Mucosa of rectum (tissue), 2 donors: ENCODE results near the gene BABAM1.

Experiments
- H3K27ac ChIP-seq, 2 donors: one replicate each; pipeline ENCODE4 v1.7.0; 2013; ENCODE audit warnings: inconsistent platforms in 2 of 2, low read depth in 2 of 2, low read length in 2 of 2
- H3K27me3 ChIP-seq, 2 donors: one replicate each; pipeline ENCODE4 v1.7.0; 2013; ENCODE audit warnings: low read length in 2 of 2; ENCODE audit not compliant: control insufficient read depth in 2 of 2, insufficient read depth in 2 of 2
- H3K36me3 ChIP-seq, 2 donors: one replicate each; pipeline ENCODE4 v1.7.0; 2013; ENCODE audit warnings: low read length in 2 of 2; ENCODE audit not compliant: control insufficient read depth in 2 of 2, insufficient read depth in 2 of 2
- H3K4me1 ChIP-seq, 2 donors: one replicate each; pipeline ENCODE4 v1.7.0; 2013; ENCODE audit warnings: low read length in 2 of 2, mild to moderate bottlenecking in 1 of 2; ENCODE audit not compliant: control insufficient read depth in 2 of 2, insufficient read depth in 2 of 2
- H3K4me3 ChIP-seq, 2 donors: one replicate each; pipeline ENCODE4 v1.7.0; 2013; ENCODE audit warnings: low read length in 2 of 2
- H3K9ac ChIP-seq, 2 donors: one replicate each; pipeline ENCODE4 v1.7.0; 2013; ENCODE audit warnings: low read length in 2 of 2, low read depth in 1 of 2, mild to moderate bottlenecking in 1 of 2
- H3K9me3 ChIP-seq, 2 donors: one replicate each; pipeline ENCODE4 v1.7.0; 2013; ENCODE audit warnings: low read length in 2 of 2; ENCODE audit not compliant: control insufficient read depth in 2 of 2
- donor health status: healthy.
- donor health status: Normal muscosa, but diverticular disease.

BABAM1 gene

GRCh38 chr19:17323300-17323963, 56.2 kb downstream of the BABAM1 start:
- Histone ChIP-seq H3K27ac (no peak overlapping the region), H3K36me3 (peaks cover 13 to 20% of the 10 kb centered on the region in 2 donors), H3K9me3 (no peaks in the 10 kb centered on the region), H3K4me3 (no peak overlapping the region), H3K9ac (no peak overlapping the region), H3K4me1 (peaks cover 2 to 5% of the 10 kb centered on the region in 2 donors), H3K27me3 (no peaks in the 10 kb centered on the region)

- no peak overlapping the region for H3K4me3 ChIP-seq
- H3K36me3 ChIP-seq = peaks cover 13 to 19% of the 10 kb centered on the region in 2 donors
- peaks cover 5 to 8% of the 10 kb centered on the region in 2 donors for H3K4me1 ChIP-seq
- no peak overlapping the region for H3K9ac ChIP-seq
- H3K27me3 ChIP-seq = peaks cover 0 to under 1% of the 10 kb centered on the region in 2 donors
- H3K9me3 ChIP-seq = no peaks in the 10 kb centered on the region
- H3K27ac ChIP-seq = no peak overlapping the region
These were observed 56.7 kb downstream of the BABAM1 start for GRCh38 chr19:17323964-17324332.

DNA sequence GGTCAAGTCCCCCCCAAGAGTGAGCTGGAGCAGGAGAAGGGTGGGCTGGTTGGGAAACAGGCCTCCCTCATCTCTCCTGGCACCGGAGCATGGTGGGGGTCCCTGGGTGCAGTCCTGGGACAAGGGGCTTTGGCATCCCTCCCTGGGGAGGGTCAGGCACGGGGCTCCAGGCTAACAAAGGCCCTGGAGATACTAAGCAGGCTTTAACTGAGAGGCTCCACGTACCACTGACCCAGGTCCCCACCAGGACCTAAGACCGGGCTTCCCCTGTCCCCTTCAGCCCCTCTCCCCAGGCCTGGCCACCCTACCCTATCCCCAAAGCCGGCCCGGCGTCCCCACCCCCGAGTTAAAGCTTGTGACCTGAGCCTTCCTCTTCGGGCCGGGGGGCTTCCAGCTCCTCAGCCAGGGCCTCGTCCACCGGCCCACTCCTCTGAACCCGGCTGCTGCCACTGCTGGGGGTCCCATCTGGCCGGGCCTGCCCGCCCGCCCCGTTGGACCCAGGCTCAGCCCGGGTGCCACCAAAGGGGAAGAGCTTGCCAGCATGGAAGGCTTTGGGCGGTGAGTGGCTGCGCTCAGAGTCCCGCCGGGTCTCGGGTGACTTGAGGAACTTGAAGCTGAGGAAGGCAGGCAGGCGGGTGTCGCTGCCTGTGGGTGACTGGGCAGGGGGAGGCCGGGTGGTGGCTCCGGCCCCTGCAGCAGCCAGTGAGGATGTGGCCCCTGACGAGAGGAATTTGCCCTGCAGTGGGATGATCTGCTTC, 57.3 kb downstream of the BABAM1 start:
- H3K4me1 ChIP-seq = peaks cover 9 to 13% of the 10 kb centered on the region in 2 donors
- no peak overlapping the region for H3K27ac ChIP-seq

GRCh38 chr19:17325133-17325532, 57.9 kb downstream of the BABAM1 start:
- Histone ChIP-seq H3K27ac (no peak overlapping the region), H3K9ac (no peak overlapping the region), H3K4me1 (peaks cover 9 to 13% of the 10 kb centered on the region in 2 donors), H3K27me3 (peaks cover 2 to 11% of the 10 kb centered on the region in 2 donors), H3K36me3 (peaks cover 9 to 10% of the 10 kb centered on the region in 2 donors), H3K4me3 (no peak overlapping the region), H3K9me3 (no peaks in the 10 kb centered on the region)

More for the DNA sequence above, 57.3 kb downstream of the BABAM1 start:
- no peaks in the 10 kb centered on the region for H3K9me3 ChIP-seq
- H3K4me3 ChIP-seq = no peak overlapping the region
- peaks cover 13 to 14% of the 10 kb centered on the region in 2 donors for H3K36me3 ChIP-seq
- peaks cover 2 to 6% of the 10 kb centered on the region in 2 donors for H3K27me3 ChIP-seq
- H3K9ac ChIP-seq = no peak overlapping the region

GRCh38 chr19:17325881-17326594, 58.8 kb downstream of the BABAM1 start:
- Histone ChIP-seq H3K27me3 (peaks cover 2 to 15% of the 10 kb centered on the region in 2 donors), H3K36me3 (peaks cover under 1 to 3% of the 10 kb centered on the region in 2 donors), H3K27ac (no peak overlapping the region), H3K9ac (no peak overlapping the region), H3K4me3 (no peak overlapping the region), H3K4me1 (peaks cover 9 to 13% of the 10 kb centered on the region in 2 donors), H3K9me3 (no peaks in the 10 kb centered on the region)

- Histone ChIP-seq H3K4me1 (peaks cover 9 to 13% of the 10 kb centered on the region in 2 donors), H3K9me3 (no peaks in the 10 kb centered on the region), H3K4me3 (no peak overlapping the region), H3K27me3 (peaks cover 2 to 15% of the 10 kb centered on the region in 2 donors), H3K27ac (no peak overlapping the region), H3K36me3 (peaks cover 0 to 2% of the 10 kb centered on the region in 2 donors), H3K9ac (no peak overlapping the region)
These were observed 59.3 kb downstream of the BABAM1 start for GRCh38 chr19:17326595-17326966.

DNA sequence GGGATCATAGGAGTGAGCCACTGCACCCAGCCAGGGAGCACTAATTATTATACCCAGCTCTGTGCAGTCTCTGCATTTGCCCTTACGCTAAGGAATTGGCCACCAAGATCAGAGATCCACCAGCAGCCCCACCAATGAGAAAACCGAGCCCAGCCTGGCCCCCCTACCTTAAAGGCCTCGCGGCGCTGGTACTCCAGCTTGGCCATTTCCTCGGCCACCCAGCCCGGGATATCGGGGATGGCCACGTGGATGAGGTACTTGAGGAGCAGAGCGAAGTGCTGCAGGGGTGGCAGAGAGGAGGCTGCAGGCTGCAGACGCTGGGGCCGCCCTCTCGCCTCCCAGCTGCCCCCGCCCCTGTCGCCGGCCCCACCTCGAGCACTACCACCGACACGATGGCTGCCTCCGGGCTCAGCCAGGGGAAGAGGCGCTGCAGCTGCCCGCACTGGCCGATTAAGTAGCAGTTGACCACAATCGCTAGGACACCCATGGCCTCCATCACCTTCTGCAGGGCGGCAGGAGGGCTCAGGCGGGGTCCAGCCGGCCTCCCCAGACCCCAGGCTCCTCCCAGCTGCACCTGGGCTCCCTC, 59.9 kb downstream of the BABAM1 start:
- Histone ChIP-seq H3K27ac (peak overlapping the region in 1 of 2 donors; percentile 52), H3K4me1 (peaks cover 9 to 13% of the 10 kb centered on the region in 2 donors), H3K36me3 (no peaks in the 10 kb centered on the region), H3K27me3 (peaks cover 2 to 15% of the 10 kb centered on the region in 2 donors), H3K9ac (peak overlapping the region in 1 of 2 donors; percentile 40), H3K4me3 (peak overlapping the region in 1 of 2 donors; percentile 48), H3K9me3 (no peaks in the 10 kb centered on the region)

- Histone ChIP-seq H3K4me1 (peaks cover 9 to 13% of the 10 kb centered on the region in 2 donors), H3K9ac (peak overlapping the region; percentile 41 to 72), H3K27me3 (peaks cover 2 to 15% of the 10 kb centered on the region in 2 donors), H3K4me3 (peak overlapping the region; percentile 37 to 59), H3K9me3 (no peaks in the 10 kb centered on the region), H3K36me3 (no peaks in the 10 kb centered on the region), H3K27ac (peak overlapping the region; percentile 52 to 62)
These were observed 60.6 kb downstream of the BABAM1 start for GRCh38 chr19:17327654-17328516.
